ENCODE measurements around the gene KCTD3.

GRCh38 chr1:215600258-215600792 is 33.2 kb downstream of the KCTD3 start:
- no peak for TF ChIP-seq CTCF (IDR thresholded peaks at IDR 0.05)
- TF ChIP-seq POLR2A (IDR thresholded peaks at IDR 0.05), result no peak
